ENCODE results near the gene NCK2.

- TF ChIP-seq YY1 (IDR thresholded peaks at IDR 0.05; ENCODE audit: insufficient read depth, insufficient read length) (no peak), SUZ12 (IDR thresholded peaks at IDR 0.05; ENCODE audit: extremely low read depth, insufficient read depth, insufficient read length) (no peak)
Observed at GRCh38 chr2:105711394-105711793, 33.3 kb upstream of the NCK2 start.
